Aorta (tissue), 5 donors: ENCODE results near the gene TVP23B. TPM values are rescaled to one million over a fixed set of nuclear protein-coding genes. Genes with fewer than 3 reads are reported as not detected.
"Not testable (repeated sequence)": the region's sequence is repeated elsewhere in the genome, so short reads cannot be mapped to it uniquely, and the experiment has no call there.

ENCODE experiments used
- ATAC-seq: fragments of 200-7000 bp; cut with Tn5 transposase; one replicate; pipeline ENCODE4 v1.9.1; 2022; ENCODE audit warnings: moderate library complexity; ENCODE audit not compliant: low FRiP score
- DNase-seq, 2 donors: peaks; one replicate each; pipeline ENCODE4 v3.0.0-alpha.2; 2020
- H3K27ac ChIP-seq, 2 donors: one replicate each; pipeline ENCODE4 v1.5.1; 2013; ENCODE audit warnings: low read length in 2 of 2, mild to moderate bottlenecking in 2 of 2, moderate library complexity in 2 of 2, control low read depth in 1 of 2, inconsistent platforms in 1 of 2, low read depth in 1 of 2
- H3K27me3 ChIP-seq, 2 donors: one replicate each; pipeline ENCODE4 v1.6.1; 2013; ENCODE audit warnings: control low read depth in 1 of 2, low read length in 1 of 2, mild to moderate bottlenecking in 1 of 2, moderate library complexity in 1 of 2; ENCODE audit not compliant: insufficient read depth in 2 of 2, control insufficient read depth in 1 of 2
- H3K36me3 ChIP-seq, 2 donors: one replicate each; pipeline ENCODE4 v1.6.1; 2013; ENCODE audit warnings: control low read depth in 1 of 2, low read length in 1 of 2, mild to moderate bottlenecking in 1 of 2; ENCODE audit not compliant: insufficient read depth in 2 of 2, control insufficient read depth in 1 of 2
- H3K4me1 ChIP-seq, 2 donors: one replicate each; pipeline ENCODE4 v1.6.1; 2013; ENCODE audit warnings: low read length in 2 of 2, control low read depth in 1 of 2, mild to moderate bottlenecking in 1 of 2, moderate library complexity in 1 of 2; ENCODE audit not compliant: insufficient read depth in 2 of 2, control insufficient read depth in 1 of 2
- H3K4me3 ChIP-seq, 2 donors: one replicate each; pipeline ENCODE4 v1.5.1; 2013; ENCODE audit warnings: low read length in 2 of 2, control low read depth in 1 of 2, mild to moderate bottlenecking in 1 of 2
- H3K9me3 ChIP-seq: one replicate; pipeline ENCODE4 v1.6.1; 2013; ENCODE audit warnings: mild to moderate bottlenecking, low read length; ENCODE audit not compliant: control insufficient read depth
- WGBS, 2 donors: extraction: QIAGEN DNeasy Blood & Tissue Kit; methylation state at CpG; one replicate each; pipeline ENCODE4 v1.1.7; 2013; 5-methylcytosine and 5-hydroxymethylcytosine counted together
- intact Hi-C, 2 donors: fragments of 100-400 bp; cut with DNase I; formaldehyde crosslinking; loops; one replicate each; pipeline versions ENCODE4 v1.14.2 to v1.15.0; 2022
- polyA plus RNA-seq, 2 donors: library from polyadenylated mRNA; stranded (reverse); fragments of 200-250 nt; gene quantifications; one replicate each; pipeline ENCODE4 v1.2.3, GENCODE V29; 2013
- total RNA-seq, 2 donors: library from RNA; stranded (reverse); fragmentation: NEBNext Ultra II Directional; extraction: Animal tissue kit (Norgen Biotek cat#: 25700); gene quantifications; one replicate each; pipeline ENCODE4 v1.2.1, GENCODE V29; 2021
- donor health status: healthy with polysubstance abuse.
- donor health status: Bipolar disorder and iron deficiency.
- donor health status: DM: no; HTN: no; CAD: no.
- donor health status: DM: no; HTN: no; CAD: no.
- donor health status: DM: yes; HTN: yes; CAD: no.

Gene TVP23B
- total and polyA plus RNA-seq, 4 donors, result 32.4 to 42.4 (median 38.5) TPM

DNA sequence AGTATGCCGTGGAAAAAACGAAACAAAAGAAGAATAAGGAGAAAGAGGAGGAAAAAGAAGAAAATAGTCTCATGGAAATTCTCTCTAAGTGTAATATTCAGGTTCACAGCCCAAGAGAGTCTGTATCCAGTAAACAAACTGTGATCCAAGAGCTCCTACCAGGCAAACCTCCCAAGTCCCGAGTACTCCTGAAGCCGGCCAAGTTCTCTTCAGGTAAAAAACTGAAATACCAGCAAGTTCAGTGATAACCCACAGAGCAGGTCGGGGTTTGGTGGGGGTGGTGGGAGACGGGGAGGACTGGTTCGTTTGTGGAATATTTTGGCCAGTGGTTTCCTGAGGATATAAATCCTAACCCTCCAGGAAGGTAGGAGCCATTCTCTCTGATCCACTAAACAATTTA is 8.5 kb upstream of the TVP23B start:
- H3K4me1 ChIP-seq, result no peaks in the 10 kb centered on the region
- H3K9me3 ChIP-seq, result no peaks in the 10 kb centered on the region
- no peak overlapping the region for H3K27ac ChIP-seq
- 72 to 73% methylated on average over 7 of the region's 7 CpGs for WGBS, 2 donors
- intact Hi-C loops, result no loop called here
- H3K27me3 ChIP-seq, result no peaks in the 10 kb centered on the region
- no peak overlapping the region for H3K4me3 ChIP-seq
- ATAC-seq (no peak), DNase-seq (no peak)
- H3K36me3 ChIP-seq, result no peaks in the 10 kb centered on the region

DNA sequence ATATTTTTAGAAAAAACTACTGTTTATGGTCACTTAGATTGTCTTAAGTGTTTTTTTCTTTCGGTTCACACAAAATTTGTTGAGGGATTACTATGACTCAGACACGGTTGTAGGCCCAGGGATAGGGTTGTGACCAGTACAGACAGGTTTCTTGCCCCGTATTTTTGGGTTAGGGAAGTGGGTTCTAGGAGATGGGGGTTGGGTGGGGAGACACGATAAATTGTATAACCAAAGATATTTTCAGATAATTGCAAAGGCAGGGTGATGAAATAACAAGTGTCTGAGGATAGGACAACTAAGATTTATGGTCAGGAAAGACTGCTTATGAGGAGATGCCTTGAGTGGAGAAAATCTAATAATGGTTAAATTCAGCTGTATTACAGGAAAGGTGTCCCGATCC is 822 bp downstream of the TVP23B start:
- 6 to 7% methylated on average over 2 to 3 of the region's 5 CpGs for WGBS, 2 donors
- ATAC-seq, H3K36me3 ChIP-seq, H3K9me3 ChIP-seq, H3K4me3 ChIP-seq, intact Hi-C loops, H3K27ac ChIP-seq, DNase-seq, H3K4me1 ChIP-seq, H3K27me3 ChIP-seq: not testable (repeated sequence)

DNA sequence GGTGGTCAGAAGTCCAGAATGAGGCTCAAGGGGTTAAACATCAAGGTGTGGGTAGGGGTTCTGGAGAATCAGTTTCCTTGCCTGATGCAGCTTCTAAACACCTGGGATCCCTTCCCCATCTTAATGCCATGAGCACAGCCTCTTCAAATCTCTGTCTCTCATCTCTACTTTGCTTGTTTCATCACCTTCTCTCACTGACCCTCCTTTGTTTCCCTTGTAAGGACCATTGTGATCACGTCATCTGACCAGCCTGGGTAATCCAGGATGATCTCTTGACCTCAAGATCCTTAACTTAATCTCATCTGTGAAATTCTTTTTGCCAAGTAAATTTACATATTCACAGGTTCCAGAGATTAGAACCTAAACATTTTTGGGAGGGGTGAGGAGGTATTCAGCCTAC is 5.0 kb downstream of the TVP23B start:
- not testable (repeated sequence) for H3K36me3 ChIP-seq, ATAC-seq

DNA sequence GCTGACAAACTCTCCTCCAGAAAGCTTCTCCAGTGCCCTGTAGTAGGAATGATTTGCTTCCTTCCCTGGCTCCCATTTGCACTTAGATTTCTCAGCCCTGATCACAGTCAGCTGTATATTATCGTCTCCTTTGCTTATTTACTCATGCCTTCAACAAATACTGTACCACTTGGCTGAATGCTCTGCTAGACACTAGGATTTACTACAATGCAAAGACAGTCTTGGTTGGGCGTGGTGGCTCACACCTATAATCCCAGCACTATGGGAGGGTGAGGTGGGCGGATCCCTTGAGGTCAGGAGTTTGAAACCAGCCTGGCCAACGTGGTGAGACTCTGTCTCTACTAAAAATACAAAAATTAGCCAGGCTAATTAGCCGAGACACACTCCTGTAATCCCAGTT is 5.9 kb downstream of the TVP23B start:
- H3K27me3 ChIP-seq, H3K9me3 ChIP-seq, H3K4me3 ChIP-seq, intact Hi-C loops, H3K4me1 ChIP-seq, DNase-seq, H3K36me3 ChIP-seq, ATAC-seq, H3K27ac ChIP-seq: not testable (repeated sequence)
- WGBS, 2 donors, result 80 to 85% methylated on average over 4 of the region's 5 CpGs

More for the DNA sequence above, 5.0 kb downstream of the TVP23B start:
- H3K27me3 ChIP-seq, DNase-seq, H3K27ac ChIP-seq, H3K4me1 ChIP-seq, H3K9me3 ChIP-seq, intact Hi-C loops, H3K4me3 ChIP-seq: not testable (repeated sequence)
- WGBS, 2 donors, result 81 to 85% methylated on average over 1 of the region's 1 CpG

DNA sequence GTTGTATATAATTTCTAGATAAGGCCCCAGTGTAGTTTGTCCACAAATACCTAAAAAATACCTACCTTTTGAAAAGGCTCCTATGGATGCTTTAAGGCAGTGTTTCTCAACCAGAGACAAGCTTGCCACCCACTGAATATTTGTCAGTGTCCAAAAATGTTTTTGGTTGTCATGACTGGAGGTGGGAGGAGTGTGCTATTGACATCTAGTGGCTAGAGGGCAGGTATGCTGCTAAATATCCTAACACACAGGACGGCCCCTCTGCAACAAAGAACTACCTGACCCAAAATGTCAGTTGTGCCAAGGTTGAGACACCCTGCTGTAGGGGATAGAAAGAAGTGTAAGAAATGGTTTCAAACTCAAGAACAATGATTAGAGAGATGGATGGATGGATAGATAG is 10.4 kb downstream of the TVP23B start:
- H3K27ac ChIP-seq, intact Hi-C loops, H3K27me3 ChIP-seq, ATAC-seq, DNase-seq, H3K4me3 ChIP-seq, H3K9me3 ChIP-seq, H3K36me3 ChIP-seq, H3K4me1 ChIP-seq: not testable (repeated sequence)
- WGBS, 2 donors, result 20 to 43% methylated on average over 1 of the region's 1 CpG

DNA sequence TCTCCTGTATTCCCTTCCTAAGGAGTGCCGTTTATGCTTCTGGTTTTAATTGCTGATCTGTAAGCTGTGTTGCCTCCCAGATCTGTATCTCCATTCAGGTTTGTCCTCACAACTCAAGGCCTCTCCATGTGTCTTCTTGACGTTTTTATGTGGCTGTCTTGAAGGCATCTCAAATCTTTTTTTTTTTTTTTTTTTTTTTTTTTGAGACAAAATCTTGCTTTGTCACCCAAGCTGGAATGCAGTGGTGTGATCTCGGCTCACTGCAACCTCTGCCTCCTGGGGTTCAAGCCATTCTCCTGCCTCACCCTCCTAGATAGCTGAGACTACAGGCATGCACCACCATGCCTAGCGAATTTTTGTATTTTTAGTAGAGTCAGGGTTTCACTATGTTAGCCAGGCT is 13.9 kb downstream of the TVP23B start:
- H3K4me3 ChIP-seq, H3K4me1 ChIP-seq, H3K9me3 ChIP-seq, DNase-seq, H3K27ac ChIP-seq, H3K36me3 ChIP-seq, intact Hi-C loops, ATAC-seq, H3K27me3 ChIP-seq: not testable (repeated sequence)
- 52 to 60% methylated on average over 4 of the region's 4 CpGs for WGBS, 2 donors

DNA sequence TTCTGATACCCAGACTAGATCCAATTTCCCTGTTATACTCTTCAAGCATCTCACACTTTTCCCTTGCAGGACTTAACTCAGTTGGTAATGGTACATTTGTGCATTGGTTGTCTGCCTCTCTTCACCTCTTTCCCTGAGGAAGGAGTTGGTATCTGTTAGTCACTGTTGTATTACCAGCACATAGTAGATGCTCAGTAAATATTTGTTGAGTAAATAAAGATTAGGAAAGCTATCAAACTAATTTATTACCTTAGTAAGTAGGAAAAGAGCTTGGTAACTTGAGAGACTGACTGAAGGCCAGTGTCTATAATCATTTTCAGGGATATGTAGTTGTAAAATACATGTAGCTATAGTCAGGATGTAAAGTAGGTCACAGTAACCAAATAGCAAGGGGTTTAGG is 15.9 kb downstream of the TVP23B start:
- DNase-seq, intact Hi-C loops, H3K27ac ChIP-seq, H3K36me3 ChIP-seq, H3K9me3 ChIP-seq, H3K4me3 ChIP-seq, H3K4me1 ChIP-seq, ATAC-seq, H3K27me3 ChIP-seq: not testable (repeated sequence)

DNA sequence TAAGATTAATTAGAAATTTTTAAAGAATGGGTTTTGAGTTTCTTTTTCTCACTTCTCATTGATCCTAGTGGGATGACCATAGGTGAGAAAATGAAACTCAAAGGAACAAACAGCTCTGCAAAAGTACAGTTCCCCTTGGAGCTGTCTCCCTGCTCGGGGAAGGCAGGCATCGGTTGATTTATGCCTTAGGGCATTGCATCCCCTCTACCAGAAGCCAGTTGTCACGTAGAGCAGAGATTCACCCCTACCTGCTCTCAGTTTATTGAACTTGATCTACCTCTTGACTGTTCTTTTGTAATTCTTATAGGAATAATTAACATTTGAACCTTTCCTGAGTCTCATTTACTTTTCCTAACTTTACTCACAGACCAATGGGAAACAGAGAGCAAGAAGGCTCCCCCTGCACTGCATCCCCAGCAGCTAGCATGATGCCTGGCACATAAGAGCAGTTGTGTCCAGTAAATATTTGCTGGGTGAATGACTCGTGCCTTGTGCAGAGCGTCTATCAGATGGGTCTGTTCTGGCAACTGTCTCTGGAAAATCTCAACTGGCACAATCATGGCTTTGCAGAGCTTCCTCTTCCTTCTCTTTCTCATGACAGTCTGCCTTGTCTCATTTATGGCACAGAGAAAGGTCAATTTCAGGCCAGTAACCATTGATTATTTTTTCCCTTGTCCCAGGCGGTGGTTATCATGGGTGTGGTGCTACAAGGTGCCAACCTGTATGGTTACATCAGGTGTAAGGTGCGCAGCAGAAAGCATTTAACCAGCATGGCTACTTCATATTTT is 22.7 kb downstream of the TVP23B start:
- H3K9me3 ChIP-seq, H3K27me3 ChIP-seq, H3K27ac ChIP-seq, H3K4me1 ChIP-seq, H3K4me3 ChIP-seq, DNase-seq, intact Hi-C loops, H3K36me3 ChIP-seq, ATAC-seq: not testable (repeated sequence)
- 76 to 77% methylated on average over 7 of the region's 7 CpGs for WGBS, 2 donors

DNA sequence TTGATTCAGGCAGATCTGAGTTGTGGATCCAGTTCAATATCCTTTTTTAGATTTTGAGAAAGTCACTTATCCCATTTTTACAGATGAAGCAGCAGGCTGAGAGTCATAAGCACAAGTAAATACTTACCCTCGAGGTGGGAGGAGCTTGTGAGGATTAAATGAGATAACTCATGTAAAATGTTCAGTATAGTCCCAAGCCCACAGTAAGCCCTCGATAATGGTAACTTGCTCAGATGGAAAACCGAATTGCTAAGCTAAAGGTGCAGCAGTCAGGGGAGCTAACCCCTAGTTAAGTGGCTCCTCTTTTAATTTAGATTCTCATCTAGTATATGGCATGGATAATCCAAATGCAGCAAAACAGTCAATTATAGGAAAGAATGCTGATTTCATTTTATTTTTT is 34.9 kb downstream of the TVP23B start:
- H3K4me3 ChIP-seq, DNase-seq, H3K27me3 ChIP-seq, H3K27ac ChIP-seq, intact Hi-C loops, H3K36me3 ChIP-seq, H3K9me3 ChIP-seq, ATAC-seq, H3K4me1 ChIP-seq: not testable (repeated sequence)
- WGBS, 2 donors, result 66 to 67% methylated on average over 3 of the region's 3 CpGs
